Adrenal gland (tissue), 5 donors: ENCODE measurements around the gene PPP2R2C.

Source experiments
- POLR2A ChIP-seq, 2 donors: fragments of 450-650 bp; IDR thresholded peaks; one replicate each; pipeline ENCODE4 v1.6.1; 2017; ENCODE audit warnings: antibody characterized with exemption in 2 of 2, mild to moderate bottlenecking in 2 of 2, moderate library complexity in 1 of 2
- TF ChIP-seq, protein P1 (sequence below), 6 experiments: fragments of 450-650 bp in 4 of 6; fragments of 200-600 bp in 2 of 6; sonication (generic) in 1 of 6; IDR thresholded peaks; 1 replicate in 5 of 6; 2 replicates in 1 of 6; pipeline versions ENCODE4 v1.5.1 to v1.8.0; 2016 to 2021; ENCODE audit warnings: antibody characterized with exemption in 6 of 6, mild to moderate bottlenecking in 2 of 6, moderate library complexity in 1 of 6
- donor health status: DM: no; HTN: no; CAD: no.

DNA sequence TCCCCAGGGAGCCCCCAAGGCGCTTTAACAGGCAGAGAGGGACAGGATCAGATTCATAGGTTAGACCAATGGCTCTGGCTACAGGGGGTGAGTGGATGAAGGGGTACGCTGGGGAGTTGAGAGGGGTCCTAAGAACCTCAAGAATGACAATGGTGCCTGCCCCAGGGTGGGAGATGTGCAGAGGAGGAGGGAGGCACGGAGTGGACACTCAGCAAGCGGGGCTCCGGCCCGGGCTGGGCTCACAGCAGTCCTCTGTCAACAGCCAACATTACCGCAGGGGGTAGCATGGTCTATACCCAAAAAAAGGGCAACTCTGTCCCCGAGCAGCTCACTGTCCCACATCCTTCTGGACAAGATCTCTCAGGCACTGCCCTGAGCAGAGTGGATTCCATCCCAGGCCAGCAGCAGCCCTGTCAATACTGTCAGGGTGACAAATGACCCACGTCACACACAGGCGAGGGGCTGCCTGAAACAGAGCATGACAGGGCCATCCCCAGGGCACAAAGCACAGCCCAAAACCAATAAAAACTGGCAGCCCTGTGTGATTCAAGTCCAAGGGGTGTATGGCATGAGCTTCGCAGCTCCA is 47.7 kb upstream of the PPP2R2C start:
- TF ChIP-seq, protein P1, sequence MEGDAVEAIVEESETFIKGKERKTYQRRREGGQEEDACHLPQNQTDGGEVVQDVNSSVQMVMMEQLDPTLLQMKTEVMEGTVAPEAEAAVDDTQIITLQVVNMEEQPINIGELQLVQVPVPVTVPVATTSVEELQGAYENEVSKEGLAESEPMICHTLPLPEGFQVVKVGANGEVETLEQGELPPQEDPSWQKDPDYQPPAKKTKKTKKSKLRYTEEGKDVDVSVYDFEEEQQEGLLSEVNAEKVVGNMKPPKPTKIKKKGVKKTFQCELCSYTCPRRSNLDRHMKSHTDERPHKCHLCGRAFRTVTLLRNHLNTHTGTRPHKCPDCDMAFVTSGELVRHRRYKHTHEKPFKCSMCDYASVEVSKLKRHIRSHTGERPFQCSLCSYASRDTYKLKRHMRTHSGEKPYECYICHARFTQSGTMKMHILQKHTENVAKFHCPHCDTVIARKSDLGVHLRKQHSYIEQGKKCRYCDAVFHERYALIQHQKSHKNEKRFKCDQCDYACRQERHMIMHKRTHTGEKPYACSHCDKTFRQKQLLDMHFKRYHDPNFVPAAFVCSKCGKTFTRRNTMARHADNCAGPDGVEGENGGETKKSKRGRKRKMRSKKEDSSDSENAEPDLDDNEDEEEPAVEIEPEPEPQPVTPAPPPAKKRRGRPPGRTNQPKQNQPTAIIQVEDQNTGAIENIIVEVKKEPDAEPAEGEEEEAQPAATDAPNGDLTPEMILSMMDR (IDR thresholded peaks at IDR 0.05) = no peak
- no peak for TF ChIP-seq POLR2A (IDR thresholded peaks at IDR 0.05)
